HCT116 (cell line): ENCODE results near the gene CYTL1. TPM values are rescaled to one million over a fixed set of nuclear protein-coding genes. Genes with fewer than 3 reads are reported as not detected.
"Not testable (repeated sequence)": the region's sequence is repeated elsewhere in the genome, so short reads cannot be mapped to it uniquely, and the experiment has no call there.

Experiments
- ATAC-seq: fragments of 200-7000 bp; cut with Tn5 transposase; 2 replicates; pipeline ENCODE4 v1.9.1; 2020; ENCODE audit warnings: mild to moderate bottlenecking, moderate library complexity
- BruUV-seq: library from RNA; stranded (reverse); fragments of 400-500 nt; replicated peaks from 2 replicates; lab custom pipeline; 2021; lab: Mats Ljungman, UMichigan
- CTCF ChIA-PET: fragments of 300-600 bp; sonication (Branson Sonifier 250); formaldehyde crosslinking; loops from one replicate; lab custom pipeline; 2021; ENCODE audit warnings: antibody characterized with exemption; lab: Charles Lee
- POLR2A ChIA-PET: fragments of 300-600, 350-600 bp; sonication (Branson Sonifier 250); formaldehyde crosslinking; loops from one replicate; lab custom pipeline; 2021; ENCODE audit warnings: antibody characterized with exemption; lab: Charles Lee
- RAD21 ChIA-PET, 2 experiments: fragments of 300-600 bp; sonication (Branson Sonifier 250); formaldehyde crosslinking; loops; one replicate each; lab custom pipeline; 2023; ENCODE audit warnings: low total read pairs in 2 of 2; ENCODE audit not compliant: uncharacterized antibody in 2 of 2, unreplicated experiment in 2 of 2, low non-redundant PET in 1 of 2; lab: Charles Lee
- DNase-seq: peaks from one replicate; pipeline ENCODE4 v3.0.0-alpha.2; 2010; ENCODE audit warnings: low read depth, low spot score
- H2AFZ ChIP-seq: fragments of 200-600 bp; shearing (Covaris generic), sonication (generic); 2 replicates; pipeline ENCODE4 v1.6.1; 2017; ENCODE audit warnings: low read depth, mixed run types, mixed read lengths, antibody characterized with exemption, low read length; ENCODE audit not compliant: poor library complexity, severe bottlenecking
- H3K27ac ChIP-seq: 2 replicates; pipeline ENCODE4 v1.5.1; 2012; ENCODE audit warnings: low read depth, low read length
- H3K27me3 ChIP-seq: fragments of 200-600 bp; sonication (generic); 2 replicates; pipeline ENCODE4 v1.6.1; 2016; ENCODE audit warnings: mixed run types, low read length, mixed read lengths; ENCODE audit not compliant: insufficient read depth
- H3K36me3 ChIP-seq, 2 experiments: fragments of 200-500 bp in 1 of 2; fragments of 200-600 bp in 1 of 2; sonication (Bioruptor generic) in 1 of 2; sonication (generic) in 1 of 2; 2 replicates each; pipeline versions ENCODE4 v1.5.1 to v1.6.1; 2014 to 2016; ENCODE audit warnings: low read length in 2 of 2, inconsistent platforms in 1 of 2, mixed read lengths in 1 of 2, mixed run types in 1 of 2; ENCODE audit not compliant: insufficient read depth in 2 of 2, control insufficient read depth in 1 of 2
- H3K4me1 ChIP-seq, 2 experiments: fragments of 200-600 bp in 1 of 2; sonication (generic) in 1 of 2; 2 replicates each; pipeline versions ENCODE4 v1.5.1 to v1.6.1; 2012 to 2017; ENCODE audit warnings: low read length in 2 of 2, inconsistent platforms in 1 of 2, mild to moderate bottlenecking in 1 of 2, mixed read lengths in 1 of 2, mixed run types in 1 of 2, moderate library complexity in 1 of 2; ENCODE audit not compliant: insufficient read depth in 2 of 2, control insufficient read depth in 1 of 2
- H3K4me2 ChIP-seq: fragments of 200-600 bp; sonication (generic); 2 replicates; pipeline ENCODE4 v1.6.1; 2017; ENCODE audit warnings: mixed run types, low read length, mixed read lengths
- H3K4me3 ChIP-seq, 2 experiments: fragments of 200-600 bp in 1 of 2; sonication (generic) in 1 of 2; replicated peaks in 1 of 2; 2 replicates each; pipeline ENCODE4 v1.5.1; 2011 to 2016; ENCODE audit warnings: low read length in 2 of 2, control low read depth in 1 of 2, low read depth in 1 of 2, mild to moderate bottlenecking in 1 of 2, mixed read lengths in 1 of 2, mixed run types in 1 of 2
- H3K79me2 ChIP-seq: fragments of 200-600 bp; sonication (generic); 2 replicates; pipeline ENCODE4 v1.6.1; 2017; ENCODE audit warnings: mild to moderate bottlenecking, mixed run types, low read length, moderate library complexity, mixed read lengths; ENCODE audit not compliant: insufficient read depth
- H3K9ac ChIP-seq: fragments of 200-600 bp; sonication (generic); 2 replicates; pipeline ENCODE4 v1.6.1; 2016; ENCODE audit warnings: low read length, mixed read lengths
- H3K9me2 ChIP-seq: fragments of 200-600 bp; sonication (generic), shearing (Covaris generic); 2 replicates; pipeline ENCODE4 v1.6.1; 2017; ENCODE audit warnings: mixed run types, mild to moderate bottlenecking, moderate library complexity; ENCODE audit not compliant: insufficient read depth
- H3K9me3 ChIP-seq, 2 experiments: fragments of 200-500 bp in 1 of 2; fragments of 200-600 bp in 1 of 2; sonication (Bioruptor generic) in 1 of 2; sonication (generic) in 1 of 2; 2 replicates each; pipeline ENCODE4 v1.6.1; 2014 to 2017; ENCODE audit warnings: low read length in 2 of 2, mixed read lengths in 2 of 2, inconsistent platforms in 1 of 2, low read depth in 1 of 2, mild to moderate bottlenecking in 1 of 2, mixed run types in 1 of 2, moderate library complexity in 1 of 2; ENCODE audit not compliant: control insufficient read depth in 1 of 2, insufficient read depth in 1 of 2
- H4K20me1 ChIP-seq: fragments of 200-600 bp; sonication (generic), shearing (Covaris generic); 2 replicates; pipeline ENCODE4 v1.6.1; 2017; ENCODE audit warnings: mixed run types, mild to moderate bottlenecking, moderate library complexity; ENCODE audit not compliant: insufficient read depth
- ATF3 ChIP-seq: IDR thresholded peaks from 2 replicates; pipeline ENCODE4 v1.6.1; 2012
- CBX3 ChIP-seq: IDR thresholded peaks from 2 replicates; pipeline ENCODE4 v1.6.1; 2012; ENCODE audit warnings: low read depth
- CEBPB ChIP-seq: IDR thresholded peaks from 2 replicates; pipeline ENCODE4 v1.6.1; 2012; ENCODE audit warnings: low read depth
- EGR1 ChIP-seq: IDR thresholded peaks from 2 replicates; pipeline ENCODE4 v1.6.1; 2012; ENCODE audit warnings: low read depth
- EZH2 ChIP-seq: fragments of 200-600 bp; sonication (generic); IDR thresholded peaks from 2 replicates; pipeline ENCODE4 v1.6.1; 2017; ENCODE audit warnings: antibody characterized with exemption, mixed run types
- EZH2phosphoT487 ChIP-seq: fragments of 200-600 bp; IDR thresholded peaks from 2 replicates; pipeline ENCODE4 v1.6.1; 2018; ENCODE audit warnings: antibody characterized with exemption, borderline replicate concordance
- POLR2A ChIP-seq: IDR thresholded peaks from 2 replicates; pipeline ENCODE4 v1.7.0; 2011; ENCODE audit warnings: borderline replicate concordance; ENCODE audit not compliant: insufficient read depth, insufficient read length; ENCODE audit errors: extremely low read depth
- POLR2AphosphoS5 ChIP-seq: IDR thresholded peaks from 2 replicates; pipeline ENCODE4 v1.6.1; 2011; ENCODE audit warnings: mild to moderate bottlenecking, low read depth, low read length, moderate library complexity
- RAD21 ChIP-seq: IDR thresholded peaks from 2 replicates; pipeline ENCODE4 v1.6.1; 2012; ENCODE audit warnings: low read depth, mild to moderate bottlenecking
- SIN3A ChIP-seq: IDR thresholded peaks from 2 replicates; pipeline ENCODE4 v1.6.1; 2012; ENCODE audit warnings: low read depth
- SRF ChIP-seq: IDR thresholded peaks from 2 replicates; pipeline ENCODE4 v1.6.1; 2012; ENCODE audit warnings: low read depth
- TCF7L2 ChIP-seq: IDR thresholded peaks from 2 replicates; pipeline ENCODE4 v1.7.0; 2011; ENCODE audit warnings: borderline replicate concordance, inconsistent platforms; ENCODE audit not compliant: insufficient read depth, insufficient read length; ENCODE audit errors: extremely low read depth
- ZFX ChIP-seq: fragments of 450-650 bp; IDR thresholded peaks from 2 replicates; pipeline ENCODE4 v1.6.1; 2017
- intact Hi-C: fragments of 100-400 bp; cut with micrococcal nuclease; formaldehyde crosslinking; loops from 2 replicates; pipeline ENCODE4 v1.10.0; 2022
- total RNA-seq: library from RNA; stranded (reverse); gene quantifications from one replicate; pipeline ENCODE4 v1.2.1, GENCODE V29; 2021; ENCODE audit not compliant: unreplicated experiment
- TF ChIP-seq, protein P1 (sequence below): IDR thresholded peaks from 2 replicates; pipeline ENCODE4 v1.6.1; 2011; ENCODE audit warnings: mild to moderate bottlenecking, low read length, moderate library complexity; ENCODE audit not compliant: insufficient replicate concordance; ENCODE audit errors: extremely low read depth
- TF ChIP-seq, protein P2 (sequence below): IDR thresholded peaks from 2 replicates; pipeline ENCODE4 v1.6.1; 2012

CYTL1 gene
- total RNA-seq, 1 experiment from 2014 or later, result not detected

- no peaks in the 10 kb centered on the region for H4K20me1 ChIP-seq
- ATAC-seq, result no peak
- H3K27ac ChIP-seq, result no peak overlapping the region
- no peak overlapping the region for H3K4me3 ChIP-seq
- intact Hi-C loops, result no loop called here
- no peaks in the 10 kb centered on the region for H3K9me2 ChIP-seq
- no peak overlapping the region for H3K4me2 ChIP-seq
- no peak for TF ChIP-seq CBX3
- TF ChIP-seq RAD21, result no peak
- TF ChIP-seq SRF, result no peak
- no peak for TF ChIP-seq TCF7L2
- TF ChIP-seq CEBPB, result no peak
- no peak for TF ChIP-seq EZH2phosphoT487
- no peak for TF ChIP-seq SIN3A
- TF ChIP-seq, protein P1, sequence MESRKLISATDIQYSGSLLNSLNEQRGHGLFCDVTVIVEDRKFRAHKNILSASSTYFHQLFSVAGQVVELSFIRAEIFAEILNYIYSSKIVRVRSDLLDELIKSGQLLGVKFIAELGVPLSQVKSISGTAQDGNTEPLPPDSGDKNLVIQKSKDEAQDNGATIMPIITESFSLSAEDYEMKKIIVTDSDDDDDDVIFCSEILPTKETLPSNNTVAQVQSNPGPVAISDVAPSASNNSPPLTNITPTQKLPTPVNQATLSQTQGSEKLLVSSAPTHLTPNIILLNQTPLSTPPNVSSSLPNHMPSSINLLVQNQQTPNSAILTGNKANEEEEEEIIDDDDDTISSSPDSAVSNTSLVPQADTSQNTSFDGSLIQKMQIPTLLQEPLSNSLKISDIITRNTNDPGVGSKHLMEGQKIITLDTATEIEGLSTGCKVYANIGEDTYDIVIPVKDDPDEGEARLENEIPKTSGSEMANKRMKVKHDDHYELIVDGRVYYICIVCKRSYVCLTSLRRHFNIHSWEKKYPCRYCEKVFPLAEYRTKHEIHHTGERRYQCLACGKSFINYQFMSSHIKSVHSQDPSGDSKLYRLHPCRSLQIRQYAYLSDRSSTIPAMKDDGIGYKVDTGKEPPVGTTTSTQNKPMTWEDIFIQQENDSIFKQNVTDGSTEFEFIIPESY, result no peak
- no peak for TF ChIP-seq POLR2A
- TF ChIP-seq ZFX, result no peak
- no peak for TF ChIP-seq POLR2AphosphoS5
- TF ChIP-seq, protein P2, sequence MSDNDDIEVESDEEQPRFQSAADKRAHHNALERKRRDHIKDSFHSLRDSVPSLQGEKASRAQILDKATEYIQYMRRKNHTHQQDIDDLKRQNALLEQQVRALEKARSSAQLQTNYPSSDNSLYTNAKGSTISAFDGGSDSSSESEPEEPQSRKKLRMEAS, result no peak
- no peak for TF ChIP-seq EZH2
- no peak for TF ChIP-seq EGR1
- no peak for TF ChIP-seq ATF3
- TF ChIP-seq, all 23 proteins: peak for 0
- H3K79me2 ChIP-seq, result no peaks in the 10 kb centered on the region
- H3K9me3 ChIP-seq, result no peaks in the 10 kb centered on the region
- no peak overlapping the region for H2AFZ ChIP-seq
- BruUV-seq, result no TSS peak
- CTCF ChIA-PET, result no interaction called here
- H3K36me3 ChIP-seq, result no peaks in the 10 kb centered on the region
- RAD21 ChIA-PET, result no interaction called here
- peaks cover 66% of the 10 kb centered on the region for H3K27me3 ChIP-seq
- DNase-seq, result no peak
- H3K4me1 ChIP-seq, result no peaks in the 10 kb centered on the region
- H3K9ac ChIP-seq, result no peak overlapping the region
- POLR2A ChIA-PET, result no interaction called here
Observed at GRCh38 chr4:5003372-5003857, 15.8 kb downstream of the CYTL1 start.

DNA sequence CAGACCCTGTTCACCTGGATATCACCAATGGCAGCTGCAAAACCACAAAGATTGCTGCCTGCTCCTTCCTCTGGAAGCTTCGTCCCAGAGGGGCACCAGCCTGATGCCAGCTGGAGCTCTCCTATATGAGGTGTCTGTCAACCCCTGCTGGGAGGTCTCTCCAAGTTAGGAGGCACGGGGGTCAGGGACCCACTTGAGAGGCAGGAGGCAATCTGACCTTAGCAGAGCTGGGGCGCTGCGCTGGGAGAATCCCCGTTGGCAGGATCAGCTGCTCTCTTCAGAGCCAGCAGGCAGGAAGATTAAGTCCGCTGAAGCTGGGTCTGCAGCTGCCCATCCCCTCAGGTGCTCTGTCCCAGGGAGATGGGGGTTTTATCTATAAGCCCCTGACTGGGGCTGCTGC, 17.6 kb downstream of the CYTL1 start:
- H4K20me1 ChIP-seq, H3K4me2 ChIP-seq, BruUV-seq, H3K27ac ChIP-seq, H3K4me3 ChIP-seq, H3K9me3 ChIP-seq, RAD21 ChIA-PET, H3K4me1 ChIP-seq, H3K9me2 ChIP-seq, H3K9ac ChIP-seq, intact Hi-C loops, DNase-seq, H2AFZ ChIP-seq, CTCF ChIA-PET, ATAC-seq, H3K36me3 ChIP-seq, H3K79me2 ChIP-seq, POLR2A ChIA-PET: not testable (repeated sequence)
- H3K27me3 ChIP-seq, result peaks cover 63% of the 10 kb centered on the region
